GM12872 (cell line): ENCODE measurements around the gene TBC1D30.

Source experiments
- CTCF ChIP-seq: IDR thresholded peaks from 3 replicates; pipeline ENCODE4 v1.5.1; 2011; ENCODE audit warnings: low read depth, mild to moderate bottlenecking, low read length, moderate library complexity; ENCODE audit not compliant: insufficient read depth

TBC1D30 gene

GRCh38 chr12:64798165-64798564 lies 26.3 kb upstream of the TBC1D30 start:
- TF ChIP-seq CTCF = no peak

- no peak for TF ChIP-seq CTCF
Observed at GRCh38 chr12:64800640-64801039, 23.8 kb upstream of the TBC1D30 start.

GRCh38 chr12:64801381-64801780 lies 23.1 kb upstream of the TBC1D30 start:
- TF ChIP-seq CTCF = no peak

- peak; percentile 95 for TF ChIP-seq CTCF
Observed at GRCh38 chr12:64802180-64802775, 22.2 kb upstream of the TBC1D30 start.

- no peak for TF ChIP-seq CTCF
Observed at GRCh38 chr12:64806173-64806572, 18.3 kb upstream of the TBC1D30 start.

GRCh38 chr12:64806593-64807460 lies 17.6 kb upstream of the TBC1D30 start:
- no peak for TF ChIP-seq CTCF

- no peak for TF ChIP-seq CTCF
Observed at GRCh38 chr12:64808110-64808509, 16.3 kb upstream of the TBC1D30 start.
